Endothelial cell (in vitro differentiated cells): ENCODE results near the gene PUDP. TPM values are rescaled to one million over a fixed set of nuclear protein-coding genes. Genes with fewer than 3 reads are reported as not detected.

Experiments used
- DNase-seq: peaks from one replicate; pipeline ENCODE4 v3.0.0; 2021; ENCODE audit warnings: low spot score
- H3K27ac Mint-ChIP-seq: one replicate; pipeline ENCODE4 v1.8.0; 2021; ENCODE audit warnings: mixed read lengths, inconsistent platforms; ENCODE audit not compliant: unreplicated experiment
- H3K27me3 Mint-ChIP-seq: one replicate; pipeline ENCODE4 v1.8.0; 2021; ENCODE audit warnings: mild to moderate bottlenecking, moderate library complexity, mixed read lengths, inconsistent platforms; ENCODE audit not compliant: unreplicated experiment
- H3K36me3 Mint-ChIP-seq: one replicate; pipeline ENCODE4 v1.8.0; 2021; ENCODE audit warnings: mild to moderate bottlenecking, low read depth, mixed read lengths, inconsistent platforms; ENCODE audit not compliant: unreplicated experiment
- H3K4me1 Mint-ChIP-seq: one replicate; pipeline ENCODE4 v1.8.0; 2021; ENCODE audit warnings: mild to moderate bottlenecking, mixed read lengths, inconsistent platforms; ENCODE audit not compliant: unreplicated experiment
- H3K4me3 Mint-ChIP-seq: one replicate; pipeline ENCODE4 v1.8.0; 2021; ENCODE audit warnings: mild to moderate bottlenecking, mixed read lengths, inconsistent platforms; ENCODE audit not compliant: unreplicated experiment
- H3K9me3 Mint-ChIP-seq: one replicate; pipeline ENCODE4 v1.8.0; 2021; ENCODE audit warnings: mixed read lengths, inconsistent platforms; ENCODE audit not compliant: unreplicated experiment
- CTCF ChIP-seq: fragments of 200-600 bp; sonication (generic); IDR thresholded peaks from one replicate; pipeline ENCODE4 v1.5.0; 2021; ENCODE audit warnings: antibody characterized with exemption; ENCODE audit not compliant: unreplicated experiment
- total RNA-seq: library from RNA; stranded (reverse); fragmentation: NEBNext Ultra II Directional; extraction: Animal tissue kit (Norgen Biotek cat#: 25700); gene quantifications from one replicate; pipeline ENCODE4 v1.2.1, GENCODE V29; 2021; ENCODE audit not compliant: unreplicated experiment

PUDP gene
- total RNA-seq, 1 donor from 2014 or later = 45.0 TPM

- no peak for TF ChIP-seq CTCF
- Mint-ChIP-seq H3K27me3 (peaks cover 2% of the 10 kb centered on the region), H3K4me1 (no peaks in the 10 kb centered on the region), H3K9me3 (no peaks in the 10 kb centered on the region), H3K27ac (no peak overlapping the region), H3K4me3 (no peak overlapping the region), H3K36me3 (no peaks in the 10 kb centered on the region)
- DNase-seq = no peak
These were observed 20.4 kb upstream of the PUDP start for GRCh38 chrX:7168371-7168770.

- Mint-ChIP-seq H3K9me3 (no peaks in the 10 kb centered on the region), H3K27ac (no peak overlapping the region), H3K4me1 (peaks cover 12% of the 10 kb centered on the region), H3K27me3 (peaks cover 2% of the 10 kb centered on the region), H3K36me3 (no peaks in the 10 kb centered on the region), H3K4me3 (no peak overlapping the region)
- DNase-seq = no peak
- no peak for TF ChIP-seq CTCF
These were observed 16.2 kb upstream of the PUDP start for GRCh38 chrX:7164174-7164573.

- no peak overlapping the region for H3K27ac Mint-ChIP-seq
- TF ChIP-seq CTCF = no peak
- H3K27me3 Mint-ChIP-seq = peaks cover 2% of the 10 kb centered on the region
- H3K9me3 Mint-ChIP-seq = no peaks in the 10 kb centered on the region
- H3K4me1 Mint-ChIP-seq = peaks cover 16% of the 10 kb centered on the region
- DNase-seq = no peak
- H3K36me3 Mint-ChIP-seq = no peaks in the 10 kb centered on the region
- H3K4me3 Mint-ChIP-seq = no peak overlapping the region
These were observed 15.3 kb upstream of the PUDP start for GRCh38 chrX:7163146-7163677.

- Mint-ChIP-seq H3K36me3 (no peaks in the 10 kb centered on the region), H3K4me1 (peaks cover 16% of the 10 kb centered on the region), H3K27ac (no peak overlapping the region), H3K9me3 (no peaks in the 10 kb centered on the region), H3K4me3 (no peak overlapping the region), H3K27me3 (no peaks in the 10 kb centered on the region)
- TF ChIP-seq CTCF = no peak
- DNase-seq = no peak
These were observed 11.4 kb upstream of the PUDP start for GRCh38 chrX:7159149-7159861.

- no peak for DNase-seq
- H3K4me3 Mint-ChIP-seq = no peak overlapping the region
- H3K4me1 Mint-ChIP-seq = peaks cover 16% of the 10 kb centered on the region
- H3K27me3 Mint-ChIP-seq = no peaks in the 10 kb centered on the region
- H3K9me3 Mint-ChIP-seq = no peaks in the 10 kb centered on the region
- no peaks in the 10 kb centered on the region for H3K36me3 Mint-ChIP-seq
- H3K27ac Mint-ChIP-seq = no peak overlapping the region
- TF ChIP-seq CTCF = no peak
These were observed 10.6 kb upstream of the PUDP start for GRCh38 chrX:7158468-7158990.
